Osteocyte (in vitro differentiated cells): Measurements from ENCODE around the gene LINS1. TPM values are rescaled to one million over a fixed set of nuclear protein-coding genes. Genes with fewer than 3 reads are reported as not detected.

Source experiments
- DNase-seq: peaks from one replicate; pipeline ENCODE4 v3.0.0; 2021; ENCODE audit warnings: mixed read lengths; ENCODE audit not compliant: unreplicated experiment; ENCODE audit errors: extremely low spot score
- H3K27ac Mint-ChIP-seq: one replicate; pipeline ENCODE4 v1.8.0; 2021; ENCODE audit warnings: mild to moderate bottlenecking, mixed read lengths; ENCODE audit not compliant: unreplicated experiment
- H3K27me3 Mint-ChIP-seq: one replicate; pipeline ENCODE4 v1.8.0; 2021; ENCODE audit warnings: mixed read lengths; ENCODE audit not compliant: unreplicated experiment
- H3K36me3 Mint-ChIP-seq: one replicate; pipeline ENCODE4 v1.8.0; 2021; ENCODE audit warnings: mixed read lengths; ENCODE audit not compliant: unreplicated experiment
- H3K4me1 Mint-ChIP-seq: one replicate; pipeline ENCODE4 v1.8.0; 2021; ENCODE audit warnings: mixed read lengths; ENCODE audit not compliant: unreplicated experiment
- H3K4me3 Mint-ChIP-seq: one replicate; pipeline ENCODE4 v1.8.0; 2021; ENCODE audit warnings: mild to moderate bottlenecking, moderate library complexity, mixed read lengths; ENCODE audit not compliant: unreplicated experiment
- H3K9me3 Mint-ChIP-seq: one replicate; pipeline ENCODE4 v1.8.0; 2021; ENCODE audit warnings: mixed read lengths; ENCODE audit not compliant: unreplicated experiment
- CTCF ChIP-seq: fragments of 200-600 bp; sonication (generic); IDR thresholded peaks from 2 replicates; pipeline ENCODE4 v1.5.0; 2021; ENCODE audit warnings: antibody characterized with exemption, mild to moderate bottlenecking, moderate library complexity
- total RNA-seq: library from RNA; stranded (reverse); gene quantifications from 2 replicates; pipeline ENCODE4 v1.2.1, GENCODE V29; 2021

The LINS1 gene
- total RNA-seq, 1 donor from 2014 or later: 9.7 TPM

- no peak for TF ChIP-seq CTCF
These were observed 41.7 kb downstream of the LINS1 start for GRCh38 chr15:100560323-100560722.

GRCh38 chr15:100559330-100559729 is 42.7 kb downstream of the LINS1 start:
- Mint-ChIP-seq H3K36me3 (peaks cover 2% of the 10 kb centered on the region), H3K4me1 (no peaks in the 10 kb centered on the region), H3K27ac (no peak overlapping the region), H3K9me3 (no peaks in the 10 kb centered on the region), H3K27me3 (no peaks in the 10 kb centered on the region), H3K4me3 (no peak overlapping the region)
- no peak for TF ChIP-seq CTCF
- DNase-seq: no peak

More at GRCh38 chr15:100560323-100560722, 41.7 kb downstream of the LINS1 start:
- Mint-ChIP-seq H3K27me3 (no peaks in the 10 kb centered on the region), H3K4me3 (no peak overlapping the region), H3K4me1 (no peaks in the 10 kb centered on the region), H3K36me3 (peaks cover 2% of the 10 kb centered on the region), H3K27ac (no peak overlapping the region), H3K9me3 (no peaks in the 10 kb centered on the region)
- DNase-seq: no peak

GRCh38 chr15:100558771-100559254 is 43.2 kb downstream of the LINS1 start:
- DNase-seq: no peak
- Mint-ChIP-seq H3K36me3 (peaks cover 2% of the 10 kb centered on the region), H3K27me3 (no peaks in the 10 kb centered on the region), H3K4me3 (no peak overlapping the region), H3K27ac (no peak overlapping the region), H3K9me3 (no peaks in the 10 kb centered on the region), H3K4me1 (no peaks in the 10 kb centered on the region)
- TF ChIP-seq CTCF: no peak

GRCh38 chr15:100553468-100553867 is 48.5 kb downstream of the LINS1 start:
- peaks cover 12% of the 10 kb centered on the region for H3K9me3 Mint-ChIP-seq

GRCh38 chr15:100547961-100548360 is 54.0 kb downstream of the LINS1 start:
- H3K27me3 Mint-ChIP-seq: no peaks in the 10 kb centered on the region
- DNase-seq: no peak
- no peak overlapping the region for H3K4me3 Mint-ChIP-seq
- peaks cover 10% of the 10 kb centered on the region for H3K9me3 Mint-ChIP-seq
- no peak for TF ChIP-seq CTCF
- peaks cover 6% of the 10 kb centered on the region for H3K36me3 Mint-ChIP-seq
- no peaks in the 10 kb centered on the region for H3K4me1 Mint-ChIP-seq
- H3K27ac Mint-ChIP-seq: no peak overlapping the region

More at GRCh38 chr15:100553468-100553867, 48.5 kb downstream of the LINS1 start:
- no peak for TF ChIP-seq CTCF
- Mint-ChIP-seq H3K36me3 (peaks cover 7% of the 10 kb centered on the region), H3K27me3 (no peaks in the 10 kb centered on the region), H3K4me3 (no peak overlapping the region), H3K4me1 (no peaks in the 10 kb centered on the region), H3K27ac (no peak overlapping the region)
- no peak for DNase-seq
